Midbrain (tissue), 1 donor: ENCODE results near the gene NBAS.

Experiments
- DNase-seq: peaks from one replicate; lab custom pipeline; 2025; lab: John Stamatoyannopoulos, UW

The NBAS gene

GRCh38 chr2:15127301-15127700 is 433.8 kb downstream of the NBAS start:
- DNase-seq = no peak

DNA sequence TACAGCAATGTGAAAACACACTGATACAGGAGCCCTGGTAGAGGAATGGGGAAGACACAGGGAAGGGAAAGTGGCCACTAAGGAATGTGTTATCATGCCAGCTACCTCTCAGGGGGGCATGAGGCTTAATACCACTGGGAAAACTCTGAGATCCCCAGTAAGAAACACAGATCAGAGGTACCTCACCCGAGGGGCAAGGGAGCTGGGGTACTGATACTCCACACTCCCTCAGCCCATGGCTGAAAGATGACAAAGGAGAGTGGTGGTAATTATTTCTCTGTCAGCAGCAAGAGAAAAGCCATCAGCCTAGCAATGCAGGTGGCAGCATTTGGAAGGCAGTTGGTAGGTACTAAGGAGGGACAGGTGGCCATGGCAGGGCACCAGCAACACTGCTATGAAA is 434.8 kb downstream of the NBAS start:
- DNase-seq = no peak

GRCh38 chr2:15122915-15123314 is 438.2 kb downstream of the NBAS start:
- DNase-seq = no peak

GRCh38 chr2:15120631-15121030 is 440.5 kb downstream of the NBAS start:
- DNase-seq = no peak

- DNase-seq = no peak
Measured at GRCh38 chr2:15119722-15120175, 441.4 kb downstream of the NBAS start.

DNA sequence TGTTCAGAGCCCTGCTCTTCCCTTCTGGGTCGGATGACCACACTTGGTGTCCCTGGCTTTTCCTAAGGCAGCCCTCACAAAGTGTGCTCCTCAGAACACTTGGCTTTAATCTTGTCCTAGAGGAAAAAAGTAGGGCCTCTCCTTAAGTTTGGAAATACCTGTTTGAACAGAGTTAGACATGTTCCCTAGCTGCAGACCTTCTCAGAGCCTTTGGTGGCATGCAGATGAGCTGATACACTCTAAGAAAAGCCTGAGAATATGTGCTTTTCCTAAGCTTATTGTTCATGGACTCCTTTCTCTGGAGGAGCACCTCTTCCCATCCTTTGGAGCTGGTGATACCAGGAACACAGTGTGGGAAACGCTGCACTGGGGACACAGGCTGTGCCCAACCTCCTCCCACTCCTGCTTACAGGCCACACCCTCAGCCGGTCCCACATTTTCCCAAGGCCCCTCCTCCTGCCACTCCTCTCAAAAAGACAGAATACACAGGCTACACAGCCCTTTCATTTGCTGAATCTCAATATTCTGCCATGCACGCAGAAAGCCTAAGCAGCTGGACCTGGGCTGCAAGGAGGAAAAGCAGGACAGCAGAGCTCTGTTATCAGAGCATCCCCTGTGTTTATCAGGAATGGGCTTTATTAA is 443.6 kb downstream of the NBAS start:
- DNase-seq = no peak
